Right atrium auricular region (tissue), 2 donors: ENCODE results near the gene TMEM131L. TPM values are rescaled to one million over a fixed set of nuclear protein-coding genes. Genes with fewer than 3 reads are reported as not detected.

Source experiments
- DNase-seq: peaks from one replicate; pipeline ENCODE4 v3.0.0-alpha.2; 2019; ENCODE audit warnings: low spot score
- H3K27ac ChIP-seq, 2 donors: fragments of 200-600 bp; sonication (generic); 1 replicate in 1 of 2; 2 replicates in 1 of 2; pipeline ENCODE4 v1.5.1; 2016 to 2019
- H3K27me3 ChIP-seq, 2 donors: fragments of 200-600 bp; sonication (generic); one replicate each; pipeline versions ENCODE4 v1.5.1 to v1.6.0; 2017 to 2019
- H3K36me3 ChIP-seq: fragments of 200-600 bp; sonication (generic); one replicate; pipeline ENCODE4 v1.5.1; 2016
- H3K4me1 ChIP-seq, 2 donors: fragments of 200-600 bp; sonication (generic); one replicate each; pipeline versions ENCODE4 v1.5.1 to v1.6.0; 2017 to 2019
- H3K4me3 ChIP-seq, 2 donors: fragments of 200-600 bp; sonication (generic); 1 replicate in 1 of 2; 2 replicates in 1 of 2; pipeline ENCODE4 v1.5.1; 2017 to 2019; ENCODE audit warnings: mild to moderate bottlenecking in 1 of 2, moderate library complexity in 1 of 2
- H3K9me3 ChIP-seq, 2 donors: fragments of 200-600 bp; sonication (generic); one replicate each; pipeline ENCODE4 v1.5.1; 2019
- CTCF ChIP-seq, 2 donors: fragments of 200-600 bp; sonication (generic); IDR thresholded peaks; one replicate each; pipeline ENCODE4 v1.5.1; 2019; ENCODE audit warnings: antibody characterized with exemption in 2 of 2
- total RNA-seq, 2 donors: library from RNA; depleted of rRNA; stranded (reverse); fragments of >200 nt; gene quantifications; one replicate each; pipeline ENCODE4 v1.1.0, GENCODE V29; 2016

Gene TMEM131L
- total RNA-seq, 2 donors from 2014 or later = 10.9 to 15.4 TPM

GRCh38 chr4:153635846-153636245 is 169.7 kb downstream of the TMEM131L start:
- H3K27ac ChIP-seq = no peak overlapping the region
- no peak for DNase-seq
- H3K36me3 ChIP-seq = peaks cover 44% of the 10 kb centered on the region
- H3K4me3 ChIP-seq = no peak overlapping the region
- no peaks in the 10 kb centered on the region for H3K27me3 ChIP-seq
- TF ChIP-seq CTCF (IDR thresholded peaks at IDR 0.05) = no peak
- no peaks in the 10 kb centered on the region for H3K4me1 ChIP-seq
- H3K9me3 ChIP-seq = no peaks in the 10 kb centered on the region

DNA sequence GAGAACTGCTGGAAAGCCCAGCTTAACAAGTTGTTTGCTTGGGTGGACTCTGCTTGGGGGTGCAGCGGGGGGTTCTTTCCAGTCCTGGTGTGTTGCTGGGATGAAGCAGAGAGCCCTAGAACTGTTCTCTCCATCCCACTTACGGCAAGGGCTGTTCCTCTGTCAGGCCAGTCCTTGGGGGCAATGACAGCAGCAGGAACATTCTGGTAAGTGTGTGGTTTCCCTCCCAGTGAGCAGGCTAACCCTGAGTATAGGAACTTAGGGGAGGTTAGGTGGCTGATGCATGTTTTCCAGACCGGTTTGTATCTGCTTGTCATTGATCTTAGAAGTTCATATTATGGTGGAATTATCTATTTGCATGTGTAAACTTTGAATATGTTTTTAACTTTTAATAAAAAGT is 171.0 kb downstream of the TMEM131L start:
- no peak for DNase-seq
- TF ChIP-seq CTCF (IDR thresholded peaks at IDR 0.05) = no peak
- H3K4me3 ChIP-seq = no peak overlapping the region
- H3K27ac ChIP-seq = no peak overlapping the region
- no peaks in the 10 kb centered on the region for H3K4me1 ChIP-seq
- H3K9me3 ChIP-seq = no peaks in the 10 kb centered on the region
- H3K36me3 ChIP-seq = peaks cover 31% of the 10 kb centered on the region
- H3K27me3 ChIP-seq = no peaks in the 10 kb centered on the region

DNA sequence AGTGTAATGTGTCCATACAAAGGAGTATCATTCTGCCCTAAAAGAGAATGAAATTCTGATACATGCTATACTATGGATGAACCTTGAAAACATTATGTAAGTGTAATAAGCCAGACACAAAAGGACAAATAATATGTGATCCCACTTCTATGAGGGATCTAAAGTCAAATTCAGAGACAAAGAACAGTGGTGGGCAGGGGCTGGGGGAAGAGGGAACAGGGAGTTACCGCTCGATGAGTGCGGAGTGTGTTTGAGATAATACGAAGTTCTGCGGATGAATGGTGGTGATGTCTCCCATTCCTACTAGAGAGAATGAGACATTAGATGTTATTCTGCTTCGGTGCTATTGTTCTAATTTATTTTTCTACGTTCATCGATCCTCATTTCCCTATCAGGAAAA is 171.9 kb downstream of the TMEM131L start:
- TF ChIP-seq CTCF (IDR thresholded peaks at IDR 0.05) = no peak
- no peak for DNase-seq
- no peaks in the 10 kb centered on the region for H3K9me3 ChIP-seq
- no peak overlapping the region for H3K4me3 ChIP-seq
- no peaks in the 10 kb centered on the region for H3K27me3 ChIP-seq
- no peak overlapping the region for H3K27ac ChIP-seq
- H3K4me1 ChIP-seq = no peaks in the 10 kb centered on the region
- peaks cover 25% of the 10 kb centered on the region for H3K36me3 ChIP-seq

GRCh38 chr4:153638999-153639398 is 172.8 kb downstream of the TMEM131L start:
- no peak for DNase-seq
- no peak overlapping the region for H3K4me3 ChIP-seq
- no peak overlapping the region for H3K27ac ChIP-seq
- H3K9me3 ChIP-seq = no peaks in the 10 kb centered on the region
- no peaks in the 10 kb centered on the region for H3K4me1 ChIP-seq
- no peak for TF ChIP-seq CTCF (IDR thresholded peaks at IDR 0.05)
- H3K36me3 ChIP-seq = peaks cover 25% of the 10 kb centered on the region
- no peaks in the 10 kb centered on the region for H3K27me3 ChIP-seq

DNA sequence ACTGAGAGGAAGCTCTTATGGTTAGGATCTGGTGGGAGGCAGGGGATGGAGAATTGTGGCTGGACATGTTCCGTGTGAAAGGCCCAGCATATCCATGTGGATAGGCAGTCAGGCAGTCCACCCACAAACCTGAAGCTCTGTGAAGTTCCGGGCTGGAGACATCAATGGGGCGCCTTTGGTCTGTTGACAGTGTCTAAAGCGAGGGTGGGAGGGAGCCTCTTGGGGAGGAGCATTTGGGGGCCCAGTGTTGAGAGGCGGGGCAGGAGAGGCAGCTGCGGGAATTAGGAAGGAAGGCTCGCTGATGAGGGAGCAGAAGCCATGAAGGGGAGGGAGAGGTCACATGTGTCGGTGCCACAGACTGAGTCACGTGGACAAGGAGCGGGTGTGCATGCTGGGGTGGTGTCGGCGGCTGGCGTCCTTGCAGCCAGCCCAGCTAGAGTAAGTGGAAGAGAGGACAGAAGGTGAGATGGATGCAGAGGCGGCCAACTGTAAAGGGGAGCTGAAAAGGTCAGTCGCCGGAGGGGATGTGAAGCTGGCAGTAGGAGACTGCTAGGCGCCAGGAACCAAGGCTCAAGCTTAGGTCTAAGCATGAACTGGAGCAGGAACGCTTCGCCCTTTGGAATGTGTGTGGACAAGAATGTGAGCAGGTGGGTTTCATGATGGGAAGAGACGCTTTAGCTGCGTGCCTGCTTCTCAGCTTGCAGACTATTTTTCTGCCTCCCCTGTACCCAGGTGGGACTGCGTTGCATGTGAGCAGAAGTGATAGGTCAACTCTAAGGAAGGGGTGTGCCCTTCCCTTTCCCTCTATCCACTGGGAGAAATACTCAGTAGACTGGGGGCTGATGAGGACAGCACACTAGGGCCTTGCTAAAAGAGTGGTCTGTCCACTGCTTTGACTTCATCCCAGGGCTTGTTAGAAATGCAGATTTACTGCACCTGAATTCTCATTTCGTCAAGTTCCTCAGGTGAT is 174.0 kb downstream of the TMEM131L start:
- Histone ChIP-seq H3K4me3 (no peak overlapping the region), H3K27ac (no peak overlapping the region), H3K27me3 (no peaks in the 10 kb centered on the region), H3K9me3 (peaks cover 0 to 4% of the 10 kb centered on the region in 2 donors), H3K4me1 (no peaks in the 10 kb centered on the region), H3K36me3 (peaks cover 14% of the 10 kb centered on the region)
- no peak for TF ChIP-seq CTCF (IDR thresholded peaks at IDR 0.05)
- DNase-seq = peak; percentile 55
